ENCODE results near the gene RASGRF1. TPM values are rescaled to one million over a fixed set of nuclear protein-coding genes. Genes with fewer than 3 reads are reported as not detected.

Gene RASGRF1
- polyA plus RNA-seq, 1 donor (not counting 4 experiments of a cell fraction or from before 2014, with no cell fraction given): 0.08 TPM

GRCh38 chr15:79023918-79024317, 66.7 kb downstream of the RASGRF1 start:
- Histone ChIP-seq H2AFZ (ENCODE audit: control insufficient read depth, low read length) (no peak overlapping the region), H3K27ac (ENCODE audit: control insufficient read depth, insufficient read depth, low read length) (no peak overlapping the region), H4K20me1 (ENCODE audit: control insufficient read depth, extremely low read depth, insufficient read depth, low read length) (no peaks in the 10 kb centered on the region), H3K4me1 (ENCODE audit: control insufficient read depth, extremely low read depth, insufficient read depth, low read length) (peaks cover 7% of the 10 kb centered on the region), H3K27me3 (ENCODE audit: control insufficient read depth, extremely low read depth, insufficient read depth, low read length) (no peaks in the 10 kb centered on the region), H3K9me3 (ENCODE audit: control insufficient read depth, low read depth, low read length) (no peaks in the 10 kb centered on the region), H3K9ac (ENCODE audit: control insufficient read depth, extremely low read depth, insufficient read depth, low read length) (no peak overlapping the region), H3K9me1 (ENCODE audit: control insufficient read depth, extremely low read depth, insufficient read depth, low read length) (no peaks in the 10 kb centered on the region), H3K4me2 (ENCODE audit: control insufficient read depth, extremely low read depth, insufficient read depth, low read depth, low read length) (no peak overlapping the region), H3K79me2 (ENCODE audit: control insufficient read depth, insufficient read depth, low read length) (no peaks in the 10 kb centered on the region), H3K4me3 (ENCODE audit: control insufficient read depth in 2 of 3, extremely low read depth in 1 of 3, insufficient read depth in 2 of 3, low read depth in 1 of 3, low read length in 3 of 3) (no peak overlapping the region), H3K36me3 (ENCODE audit: control insufficient read depth in 2 of 2, extremely low read depth in 1 of 2, insufficient read depth in 2 of 2, low read length in 2 of 2) (no peaks in the 10 kb centered on the region)
- DNase-seq (ENCODE audit: low read depth, low spot score) (no peak), FAIRE-seq (no peak)
- no peak for TF ChIP-seq EZH2 (IDR thresholded peaks at IDR 0.05; ENCODE audit: low read length)
- no peak for TF ChIP-seq CTCF (optimal IDR thresholded peaks at IDR 0.05 in 1 of 3, IDR thresholded peaks at IDR 0.05 in 1 of 3, conservative IDR thresholded peaks at IDR 0.05 in 1 of 3; ENCODE audit: extremely low read depth in 1 of 3, insufficient read depth in 2 of 3, low read length in 3 of 3)
- dilution Hi-C loops (cut with MboI; ENCODE audit: extremely low pct_ligation_motif_present, low sequenced_read_pairs): no loop called here

GRCh38 chr15:79023546-79023890, 67.1 kb downstream of the RASGRF1 start:
- no peak overlapping the region for H2AFZ ChIP-seq (ENCODE audit: control insufficient read depth, low read length)
- H3K79me2 ChIP-seq (ENCODE audit: control insufficient read depth, insufficient read depth, low read length): no peaks in the 10 kb centered on the region
- no peak overlapping the region for H3K9ac ChIP-seq (ENCODE audit: control insufficient read depth, extremely low read depth, insufficient read depth, low read length)
- H3K4me3 ChIP-seq (ENCODE audit: control insufficient read depth in 2 of 3, extremely low read depth in 1 of 3, insufficient read depth in 2 of 3, low read depth in 1 of 3, low read length in 3 of 3): no peak overlapping the region
- no peaks in the 10 kb centered on the region for H3K36me3 ChIP-seq (ENCODE audit: control insufficient read depth in 2 of 2, extremely low read depth in 1 of 2, insufficient read depth in 2 of 2, low read length in 2 of 2)
- H3K27me3 ChIP-seq (ENCODE audit: control insufficient read depth, extremely low read depth, insufficient read depth, low read length): no peaks in the 10 kb centered on the region
- no peaks in the 10 kb centered on the region for H3K9me3 ChIP-seq (ENCODE audit: control insufficient read depth, low read depth, low read length)
- peaks cover 7% of the 10 kb centered on the region for H3K4me1 ChIP-seq (ENCODE audit: control insufficient read depth, extremely low read depth, insufficient read depth, low read length)
- H4K20me1 ChIP-seq (ENCODE audit: control insufficient read depth, extremely low read depth, insufficient read depth, low read length): no peaks in the 10 kb centered on the region
- no peak overlapping the region for H3K27ac ChIP-seq (ENCODE audit: control insufficient read depth, insufficient read depth, low read length)
- no peaks in the 10 kb centered on the region for H3K9me1 ChIP-seq (ENCODE audit: control insufficient read depth, extremely low read depth, insufficient read depth, low read length)
- no peak overlapping the region for H3K4me2 ChIP-seq (ENCODE audit: control insufficient read depth, extremely low read depth, insufficient read depth, low read depth, low read length)
- dilution Hi-C loops (cut with MboI; ENCODE audit: extremely low pct_ligation_motif_present, low sequenced_read_pairs): no loop called here
- TF ChIP-seq CTCF (optimal IDR thresholded peaks at IDR 0.05 in 1 of 3, IDR thresholded peaks at IDR 0.05 in 1 of 3, conservative IDR thresholded peaks at IDR 0.05 in 1 of 3; ENCODE audit: extremely low read depth in 1 of 3, insufficient read depth in 2 of 3, low read length in 3 of 3) (no peak), EZH2 (IDR thresholded peaks at IDR 0.05; ENCODE audit: low read length) (no peak)
- DNase-seq (ENCODE audit: low read depth, low spot score): no peak
- FAIRE-seq: no peak
